Frontal cortex (tissue), 4 donors: ENCODE data around the gene SLIT1. TPM values are rescaled to one million over a fixed set of nuclear protein-coding genes. Genes with fewer than 3 reads are reported as not detected.

ENCODE experiments used
- DNase-seq, 2 donors: peaks; one replicate each; pipeline ENCODE4 v3.0.0; 2012; ENCODE audit warnings: low spot score in 2 of 2
- FAIRE-seq: peaks from 2 replicates; lab custom pipeline; 2012; peaks lifted over from hg19 to GRCh38; lab: Jason Lieb, UNC
- total RNA-seq: library from RNA; depleted of rRNA; stranded (reverse); fragments of >200 nt; gene quantifications from one replicate; pipeline ENCODE4 v1.2.3, GENCODE V29; 2014
- donor health status: control.
- donor health status: control.
- donor health status: control.

Gene SLIT1
- total RNA-seq, 1 donor from 2014 or later = 48.9 TPM

DNA sequence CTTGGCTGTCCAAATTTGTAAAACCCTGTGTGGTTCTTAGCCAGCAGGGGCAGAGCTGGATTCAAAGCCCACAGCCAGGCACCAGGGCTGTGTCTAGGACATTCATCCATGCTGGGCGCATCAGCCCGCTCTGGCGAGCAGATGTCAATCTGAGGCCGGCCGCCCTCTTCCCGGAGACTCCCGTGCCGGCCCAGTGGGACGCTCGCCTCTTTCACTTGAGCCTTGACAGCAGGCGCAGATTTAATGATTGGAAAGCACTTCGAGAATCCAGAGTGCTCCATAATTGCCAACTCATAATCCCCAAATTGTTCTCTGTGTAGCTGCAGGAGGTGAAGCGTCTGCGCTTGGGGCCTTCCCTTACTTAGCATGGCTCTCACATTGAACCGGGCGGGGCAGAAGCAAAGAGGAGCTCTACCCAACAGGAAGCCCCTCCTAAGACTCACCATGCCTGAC is 36.7 kb downstream of the SLIT1 start:
- FAIRE-seq (no peak), DNase-seq (no peak)

GRCh38 chr10:97144297-97144696 is 41.5 kb downstream of the SLIT1 start:
- DNase-seq = no peak
- no peak for FAIRE-seq

DNA sequence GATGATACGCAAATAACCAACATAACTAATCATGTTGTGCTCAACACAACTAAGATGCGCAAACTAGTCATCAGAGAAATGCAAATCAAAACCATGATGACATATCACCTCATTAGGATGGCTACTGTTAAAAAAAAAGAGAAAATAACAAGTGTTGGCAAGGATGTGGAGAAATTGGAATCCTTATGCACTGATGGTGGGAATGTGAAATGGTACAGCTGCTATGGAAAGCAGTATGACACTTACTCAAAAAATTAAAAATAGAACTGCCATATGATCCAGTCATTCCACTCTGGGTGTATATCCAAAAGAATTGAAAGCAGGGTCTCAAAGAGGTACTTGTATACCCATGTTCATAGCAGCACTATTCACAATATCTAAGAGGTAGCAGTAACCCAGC is 42.9 kb downstream of the SLIT1 start:
- DNase-seq (no peak), FAIRE-seq (no peak)

- DNase-seq = no peak
Observed at GRCh38 chr10:97140902-97141745, 44.6 kb downstream of the SLIT1 start.

DNA sequence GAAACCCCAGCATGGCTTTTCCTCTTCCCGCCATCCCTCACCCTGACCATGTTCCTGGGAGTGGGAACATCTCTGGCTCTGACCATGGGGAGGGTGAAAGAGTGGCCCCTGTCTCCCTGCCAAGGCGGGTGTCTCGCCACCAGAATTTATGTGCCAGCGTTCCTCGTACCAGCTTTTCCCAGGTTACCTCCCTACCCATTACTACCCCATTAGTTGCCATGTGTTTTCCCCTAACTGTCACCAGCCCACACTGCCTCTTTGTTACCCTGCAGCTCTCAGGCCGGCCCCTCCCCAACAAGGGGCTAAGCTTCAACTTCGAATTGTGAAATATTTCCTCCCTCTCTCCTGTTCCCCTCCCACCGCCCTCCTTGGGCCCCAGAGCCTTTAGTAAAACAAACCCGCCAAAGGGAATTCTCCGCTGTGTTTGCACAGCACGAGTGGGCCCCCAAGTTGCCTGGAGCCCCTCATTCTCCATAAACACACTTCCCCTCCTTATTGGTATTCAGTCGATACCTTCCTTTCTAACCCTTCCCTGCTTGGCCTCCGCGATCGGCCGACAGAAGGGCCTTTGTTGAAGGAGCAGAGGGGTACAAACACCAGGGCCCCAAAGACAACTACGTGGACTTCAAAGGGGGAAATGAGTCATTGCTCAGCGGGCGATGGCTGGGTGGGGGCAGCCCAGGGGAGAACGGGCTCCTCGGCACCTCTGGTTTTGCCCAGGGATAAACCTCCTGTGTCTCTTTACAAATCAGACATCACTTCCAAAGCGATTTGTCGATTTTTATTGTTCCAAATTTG is 45.5 kb downstream of the SLIT1 start:
- FAIRE-seq = no peak

More at GRCh38 chr10:97140902-97141745, 44.6 kb downstream of the SLIT1 start:
- no peak for FAIRE-seq

GRCh38 chr10:97139651-97140048 is 46.1 kb downstream of the SLIT1 start:
- DNase-seq (no peak), FAIRE-seq (no peak)

More for the DNA sequence above, 45.5 kb downstream of the SLIT1 start:
- no peak for DNase-seq

GRCh38 chr10:97138846-97139245 is 46.9 kb downstream of the SLIT1 start:
- DNase-seq (no peak), FAIRE-seq (no peak)

DNA sequence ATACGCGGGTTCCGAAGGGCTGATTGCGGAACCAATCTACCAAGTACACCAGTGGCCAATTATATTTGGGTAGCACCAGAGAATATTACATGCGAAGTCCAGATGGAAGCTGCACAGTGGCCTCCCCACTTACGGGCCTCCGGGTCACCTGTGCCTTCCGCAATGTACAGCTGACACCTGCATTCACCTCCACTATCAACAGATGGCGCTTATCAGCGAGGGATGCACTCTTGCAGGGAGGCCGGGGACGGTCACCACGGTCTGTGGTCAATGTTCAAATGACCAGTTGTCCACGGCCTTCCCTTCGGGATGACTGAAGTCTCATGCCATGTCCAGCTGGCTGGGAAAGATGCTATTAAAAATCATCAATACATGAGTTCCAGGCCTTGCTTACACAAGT is 47.6 kb downstream of the SLIT1 start:
- DNase-seq (no peak), FAIRE-seq (no peak)

DNA sequence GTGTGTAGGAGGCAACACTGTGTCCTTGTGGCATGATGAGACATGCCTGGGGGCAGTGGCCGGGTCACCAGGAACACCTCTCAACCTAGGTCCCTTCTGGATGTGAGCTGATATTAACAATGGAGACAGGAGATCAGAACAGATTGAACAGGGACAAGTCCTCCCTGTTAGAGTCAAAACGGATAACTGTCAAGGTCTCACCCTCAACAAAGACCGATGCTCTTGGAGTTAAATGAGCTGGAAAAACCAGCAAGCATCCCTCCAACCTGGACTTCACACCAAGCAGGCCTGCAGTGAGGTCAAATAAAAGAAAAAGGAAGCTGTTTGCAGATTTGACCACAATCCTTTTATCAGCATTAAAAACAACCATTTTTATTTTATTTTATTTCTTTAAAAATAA is 49.0 kb downstream of the SLIT1 start:
- FAIRE-seq = no peak
- DNase-seq = no peak

GRCh38 chr10:97135464-97135863 is 50.3 kb downstream of the SLIT1 start:
- DNase-seq = no peak
- no peak for FAIRE-seq

GRCh38 chr10:97134983-97135382 is 50.8 kb downstream of the SLIT1 start:
- no peak for DNase-seq
- FAIRE-seq = no peak

GRCh38 chr10:97134110-97134509 is 51.6 kb downstream of the SLIT1 start:
- no peak for DNase-seq
- FAIRE-seq = no peak

DNA sequence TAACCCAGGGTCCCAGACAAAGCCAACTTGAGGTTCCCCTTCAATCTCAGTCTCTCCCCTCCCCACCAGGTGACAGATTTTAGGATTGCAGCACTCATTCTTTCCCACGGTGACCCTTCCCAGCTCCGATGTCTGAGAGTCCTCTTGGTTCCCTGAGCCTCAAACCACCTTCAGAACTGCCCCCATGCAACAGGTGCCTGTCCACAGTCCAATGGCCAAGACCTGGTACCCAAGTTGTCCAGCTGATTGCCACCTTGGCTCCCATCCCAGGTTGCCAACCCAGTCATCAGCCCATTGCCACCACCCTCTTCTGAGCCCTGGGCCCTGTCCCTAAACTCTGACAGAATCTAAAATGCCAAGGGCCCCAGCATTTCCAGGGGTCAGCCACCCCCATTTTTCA is 53.5 kb downstream of the SLIT1 start:
- no peak for FAIRE-seq

GRCh38 chr10:97131666-97132065 is 54.1 kb downstream of the SLIT1 start:
- FAIRE-seq = no peak

More for the DNA sequence above, 53.5 kb downstream of the SLIT1 start:
- DNase-seq = no peak

DNA sequence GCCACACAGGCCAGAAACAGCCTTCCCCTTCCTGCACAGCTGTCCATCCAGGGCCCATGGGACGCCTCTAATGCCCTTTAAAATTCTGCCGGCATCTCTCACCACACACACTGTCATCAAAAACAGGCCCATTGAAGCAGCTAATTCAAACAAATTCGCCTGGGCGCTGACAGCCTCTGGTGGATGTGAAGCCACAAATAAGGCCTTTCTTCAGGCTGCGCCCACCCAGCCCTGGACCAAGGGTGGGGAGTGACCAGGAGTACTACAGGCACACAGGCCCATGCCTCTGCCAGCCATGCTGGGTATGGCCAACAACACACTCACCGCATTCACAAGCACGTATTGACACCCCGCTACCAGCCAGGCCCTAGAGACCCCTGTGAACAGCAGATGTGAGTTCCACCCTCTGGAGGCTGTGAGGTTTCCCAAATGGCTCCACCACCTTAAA is 54.6 kb downstream of the SLIT1 start:
- FAIRE-seq = no peak
- no peak for DNase-seq

More at GRCh38 chr10:97131666-97132065, 54.1 kb downstream of the SLIT1 start:
- no peak for DNase-seq

GRCh38 chr10:97129666-97130065 is 56.1 kb downstream of the SLIT1 start:
- DNase-seq = no peak
- no peak for FAIRE-seq

GRCh38 chr10:97128516-97129154 is 57.1 kb downstream of the SLIT1 start:
- FAIRE-seq (no peak), DNase-seq (no peak)

GRCh38 chr10:97128039-97128492 is 57.7 kb downstream of the SLIT1 start:
- FAIRE-seq (no peak), DNase-seq (no peak)

GRCh38 chr10:97127509-97127908 is 58.2 kb downstream of the SLIT1 start:
- FAIRE-seq (no peak), DNase-seq (no peak)

- no peak for FAIRE-seq
- no peak for DNase-seq
Observed at GRCh38 chr10:97124211-97124610, 61.5 kb downstream of the SLIT1 start.
